GM18907 (cell line): ENCODE results near the gene MFSD6L.

Experiments
- ATAC-seq: cut with Tn5 transposase; IDR thresholded peaks from one replicate; pipeline ENCODE4 v1.9.1; 2021; ENCODE audit warnings: mild to moderate bottlenecking, moderate library complexity; ENCODE audit not compliant: unreplicated experiment

Gene MFSD6L

DNA sequence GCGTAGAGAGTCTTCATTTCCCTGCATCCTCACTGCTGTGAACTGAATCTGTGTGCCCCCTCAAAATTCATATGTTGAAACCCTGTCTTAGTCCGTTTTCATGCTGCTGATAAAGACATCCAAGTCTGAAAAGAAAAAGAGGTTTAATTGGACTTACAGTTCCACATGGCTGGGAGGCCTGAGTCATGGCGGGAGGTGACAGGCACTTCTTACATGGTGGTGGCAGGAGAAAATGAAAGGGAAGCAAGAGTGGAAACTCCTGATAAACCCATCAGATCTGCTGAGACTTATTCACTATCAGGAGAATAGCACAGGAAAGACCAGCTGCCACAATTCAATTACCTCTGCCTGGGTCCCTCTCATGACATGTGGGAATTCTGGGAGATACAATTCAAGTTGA, 51.4 kb downstream of the MFSD6L start:
- no peak for ATAC-seq
